ENCODE results near the gene DUOXA1.
"Not testable (repeated sequence)": the region's sequence is repeated elsewhere in the genome, so short reads cannot be mapped to it uniquely, and the experiment has no call there.

Gene DUOXA1

GRCh38 chr15:45150997-45151396, 21.3 kb upstream of the DUOXA1 start:
- no peak for DNase-seq (ENCODE audit: low read depth)

DNA sequence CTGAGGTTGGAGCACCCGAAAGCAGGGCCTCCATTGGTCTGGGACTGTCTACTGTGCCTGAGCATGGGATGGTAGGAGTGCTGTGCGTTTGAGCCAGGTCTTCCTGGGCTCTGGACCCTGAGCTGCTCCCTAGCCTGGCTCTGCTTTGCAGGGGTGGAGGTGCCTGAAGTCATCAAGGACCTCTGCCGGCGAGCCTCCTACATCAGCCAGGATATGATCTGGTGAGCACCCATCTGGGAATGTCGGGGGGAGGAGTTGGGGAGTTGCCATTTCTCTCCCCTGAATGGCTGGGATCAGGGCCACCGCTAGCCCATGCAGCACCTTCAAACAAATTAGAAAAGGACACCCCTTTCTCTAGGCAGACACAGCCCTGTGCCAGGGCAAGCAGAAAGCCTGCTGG, 20.8 kb upstream of the DUOXA1 start:
- DNase-seq (ENCODE audit: low read depth), result no peak

DNA sequence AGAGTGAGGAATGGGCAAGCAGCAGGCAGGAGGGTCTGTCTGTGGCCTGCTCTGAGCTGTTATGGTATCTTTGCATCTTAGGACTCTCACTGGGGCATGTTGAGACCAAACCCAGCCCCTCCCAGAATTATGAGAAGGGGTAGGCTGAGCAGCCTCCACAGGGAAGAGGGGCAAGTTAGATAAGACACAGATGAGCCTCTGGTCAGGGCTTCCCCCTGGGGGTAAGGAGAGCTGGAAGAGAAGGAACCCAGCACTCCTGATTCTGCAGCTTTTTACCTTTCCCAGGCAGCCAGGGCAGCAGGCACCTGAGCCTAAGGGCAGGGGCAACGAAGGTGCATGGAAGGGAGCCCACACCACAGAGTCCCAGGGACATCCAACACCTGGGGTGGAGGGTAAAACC, 19.4 kb upstream of the DUOXA1 start:
- no peak for DNase-seq (ENCODE audit: low read depth)

GRCh38 chr15:45148076-45149059, 18.7 kb upstream of the DUOXA1 start:
- no peak for DNase-seq (ENCODE audit: low read depth)

GRCh38 chr15:45147606-45148005, 17.9 kb upstream of the DUOXA1 start:
- DNase-seq (ENCODE audit: low read depth), result no peak

GRCh38 chr15:45146405-45146804, 16.7 kb upstream of the DUOXA1 start:
- no peak for DNase-seq (ENCODE audit: low read depth)

DNA sequence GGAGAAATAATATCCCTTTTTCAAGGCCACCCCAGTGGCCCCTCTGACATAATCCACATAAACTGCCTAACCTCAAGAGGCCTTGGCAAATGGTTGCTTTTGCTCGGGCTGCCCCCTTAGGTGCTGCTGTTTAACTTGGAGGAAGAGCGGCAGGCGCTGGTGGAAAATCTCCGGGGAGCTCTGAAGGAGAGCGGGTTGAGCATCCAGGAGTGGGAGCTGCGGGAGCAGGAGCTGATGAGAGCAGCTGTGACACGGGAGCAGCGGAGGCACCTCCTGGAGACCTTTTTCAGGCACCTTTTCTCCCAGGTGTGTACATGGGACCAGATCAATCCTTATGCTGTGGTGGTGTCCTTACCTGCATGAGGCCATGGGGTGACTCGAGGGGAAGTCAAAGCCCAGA, 15.1 kb upstream of the DUOXA1 start:
- DNase-seq (ENCODE audit: low read depth), result no peak

DNA sequence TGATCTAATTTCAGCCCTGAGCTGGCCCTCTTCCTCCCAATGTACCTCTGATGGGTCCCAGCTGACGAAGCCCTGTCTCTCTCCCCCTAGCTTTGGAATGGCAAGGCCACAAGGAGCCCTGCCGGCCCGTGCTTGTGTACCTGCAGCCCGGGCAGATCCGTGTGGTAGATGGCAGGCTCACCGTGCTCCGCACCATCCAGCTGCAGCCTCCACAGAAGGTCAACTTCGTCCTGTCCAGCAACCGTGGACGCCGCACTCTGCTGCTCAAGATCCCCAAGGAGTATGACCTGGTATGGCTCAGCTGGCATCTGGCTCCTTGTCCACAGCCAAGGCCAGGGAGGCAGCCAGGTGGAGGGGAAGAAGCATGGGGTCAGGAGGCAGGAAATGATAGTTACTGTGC, 14.3 kb upstream of the DUOXA1 start:
- no peak for DNase-seq (ENCODE audit: low read depth)

- DNase-seq (ENCODE audit: low read depth), result no peak
Measured at GRCh38 chr15:45143056-45143455, 13.4 kb upstream of the DUOXA1 start.

DNA sequence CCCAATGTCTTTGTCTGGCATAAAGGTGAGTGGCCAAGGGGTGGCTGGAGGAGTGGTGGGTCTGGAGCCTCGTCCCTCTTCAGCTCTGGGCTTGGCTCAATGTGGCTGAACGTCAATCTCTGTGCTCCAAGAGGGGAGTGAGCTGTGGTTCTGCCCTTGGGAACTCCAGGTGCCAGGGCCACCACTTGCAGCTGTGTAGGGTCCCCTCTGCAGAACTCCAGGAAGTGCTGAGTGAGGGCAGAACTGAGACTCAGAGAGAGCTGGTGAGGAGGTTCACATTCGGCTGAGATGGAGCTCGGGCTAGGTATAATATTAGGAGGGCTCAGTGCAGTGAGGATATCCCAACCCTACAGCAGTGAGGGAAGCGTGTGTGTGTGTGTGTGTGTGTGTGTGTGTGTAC, 11.7 kb upstream of the DUOXA1 start:
- DNase-seq (ENCODE audit: low read depth), result no peak

DNA sequence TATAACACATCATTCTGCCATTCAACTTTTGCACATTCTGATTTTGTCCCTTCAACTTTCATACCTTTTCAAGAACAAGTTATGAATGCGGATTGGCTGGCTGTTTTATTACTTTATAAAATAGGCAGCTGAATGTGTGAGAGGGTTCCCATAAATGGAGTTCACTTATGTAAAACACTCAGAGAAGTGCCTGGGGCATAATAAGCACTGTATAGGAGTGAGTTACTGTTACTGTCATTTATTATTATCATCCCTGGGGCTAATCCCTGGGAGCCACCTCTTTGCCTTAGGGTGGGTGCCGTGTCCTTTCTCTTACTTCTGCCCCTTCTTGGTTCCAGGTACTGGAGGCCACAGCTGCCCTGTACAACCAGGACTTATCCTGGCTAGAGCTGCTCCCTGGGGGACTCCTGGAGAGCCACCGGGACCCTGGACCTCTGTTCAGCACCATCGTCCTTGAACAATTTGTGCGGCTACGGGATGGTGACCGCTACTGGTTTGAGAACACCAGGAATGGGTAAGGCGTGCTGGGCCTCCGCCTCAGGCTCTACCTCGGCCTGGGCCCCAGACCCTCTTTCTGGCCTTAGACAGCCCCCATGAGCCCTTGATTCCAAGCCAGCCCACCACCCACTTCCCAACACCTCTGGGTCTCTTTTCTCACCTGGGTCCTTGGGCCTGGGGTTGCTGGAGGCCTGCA, 11.0 kb upstream of the DUOXA1 start:
- DNase-seq (ENCODE audit: low read depth), result no peak

GRCh38 chr15:45139770-45140169, 10.1 kb upstream of the DUOXA1 start:
- no peak for DNase-seq (ENCODE audit: low read depth)

DNA sequence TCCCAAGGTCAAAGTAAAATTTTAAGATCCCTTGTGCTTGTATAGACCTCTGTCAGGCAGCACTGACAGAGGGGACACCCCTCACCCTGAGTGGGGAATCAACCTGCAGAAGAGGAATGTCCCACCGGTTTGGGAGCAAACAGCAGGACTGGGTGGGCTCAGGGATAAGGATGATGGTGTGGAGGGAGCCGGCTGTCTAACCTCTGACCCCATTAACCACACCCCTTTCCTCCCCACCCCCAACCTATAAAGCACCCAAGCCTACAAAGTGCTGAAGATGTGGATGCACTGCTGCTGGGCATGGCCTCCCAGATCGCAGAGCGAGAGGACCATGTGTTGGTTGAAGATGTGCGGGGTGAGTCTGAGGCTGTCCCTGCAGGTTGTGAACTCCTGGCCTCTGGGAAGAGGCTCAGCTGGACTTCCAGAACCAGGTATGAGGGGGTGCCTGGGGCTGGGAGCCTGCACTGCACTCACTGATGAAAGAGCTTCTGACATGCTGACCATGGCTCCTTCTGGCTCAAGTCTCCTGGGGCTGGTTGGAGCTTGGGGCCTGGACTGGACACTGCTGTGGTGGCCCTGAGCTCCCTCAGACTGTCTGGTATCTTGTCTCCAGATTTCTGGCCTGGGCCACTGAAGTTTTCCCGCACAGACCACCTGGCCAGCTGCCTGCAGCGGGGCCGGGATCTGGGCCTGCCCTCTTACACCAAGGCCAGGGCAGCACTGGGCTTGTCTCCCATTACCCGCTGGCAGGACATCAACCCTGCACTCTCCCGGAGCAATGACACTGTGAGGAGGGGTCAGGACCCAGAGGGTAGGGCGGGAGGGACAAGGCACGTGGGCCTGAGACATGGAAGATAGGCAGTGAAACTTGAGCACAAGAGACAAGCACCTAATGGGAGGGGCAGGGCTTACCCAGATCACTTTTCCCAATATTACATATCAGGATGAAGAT, 9.4 kb upstream of the DUOXA1 start:
- no peak for DNase-seq (ENCODE audit: low read depth)

DNA sequence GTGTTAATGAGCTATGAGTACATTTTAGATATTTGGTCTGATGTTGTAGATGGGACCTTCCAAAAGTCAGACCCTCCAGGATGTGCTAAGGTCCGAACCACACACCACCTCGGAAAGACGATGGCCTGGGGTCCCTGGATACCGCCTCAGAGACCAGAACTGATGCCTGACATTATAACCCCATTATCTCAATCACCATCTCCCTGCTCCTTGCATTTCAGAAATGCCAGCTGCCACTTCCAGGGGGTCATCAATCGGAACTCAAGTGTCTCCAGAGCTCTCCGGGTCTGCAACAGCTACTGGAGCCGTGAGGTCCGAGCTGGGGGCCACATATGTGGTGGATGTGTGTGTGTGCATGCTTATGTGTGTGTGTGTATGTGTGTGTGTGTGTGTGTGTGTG, 8.0 kb upstream of the DUOXA1 start:
- no peak for DNase-seq (ENCODE audit: low read depth)

- no peak for DNase-seq (ENCODE audit: low read depth)
Measured at GRCh38 chr15:45136378-45136764, 6.7 kb upstream of the DUOXA1 start.

GRCh38 chr15:45135705-45136377, 6.2 kb upstream of the DUOXA1 start:
- not testable (repeated sequence) for DNase-seq (ENCODE audit: low read depth)

DNA sequence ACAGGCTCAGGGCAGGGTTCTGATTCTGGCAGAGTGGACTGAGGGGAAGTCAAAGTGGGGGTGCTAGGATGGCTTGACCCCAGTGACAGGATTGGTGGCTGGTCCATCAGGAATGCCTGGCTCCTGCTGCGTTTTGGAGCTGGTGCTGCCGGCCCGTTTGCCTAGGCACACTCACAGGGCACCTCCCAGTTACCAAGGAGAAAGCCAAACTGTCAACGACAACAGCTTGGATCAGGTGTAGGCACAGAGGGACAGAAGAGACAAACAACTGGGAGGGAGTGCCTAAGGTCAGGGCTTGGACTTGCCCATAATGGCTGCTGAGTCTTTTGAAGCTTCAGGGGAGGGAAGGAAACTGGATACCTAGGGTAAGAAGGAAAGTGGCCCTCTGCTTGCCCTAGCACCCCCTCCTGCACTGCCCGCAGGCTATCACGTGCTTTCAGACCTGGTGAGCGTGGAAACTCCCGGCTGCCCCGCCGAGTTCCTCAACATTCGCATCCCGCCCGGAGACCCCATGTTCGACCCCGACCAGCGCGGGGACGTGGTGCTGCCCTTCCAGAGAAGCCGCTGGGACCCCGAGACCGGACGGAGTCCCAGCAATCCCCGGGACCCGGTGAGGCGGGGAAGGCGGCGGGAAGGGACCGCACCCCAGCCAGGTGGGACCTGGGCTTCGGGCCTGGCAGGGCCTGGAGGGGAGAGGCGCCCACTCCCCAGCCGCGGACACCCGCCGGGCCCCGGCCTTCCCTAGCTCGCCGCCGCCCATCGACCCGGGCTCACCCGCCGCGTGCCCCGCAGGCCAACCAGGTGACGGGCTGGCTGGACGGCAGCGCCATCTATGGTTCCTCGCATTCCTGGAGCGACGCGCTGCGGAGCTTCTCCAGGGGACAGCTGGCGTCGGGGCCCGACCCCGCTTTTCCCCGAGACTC, 5.3 kb upstream of the DUOXA1 start:
- no peak for DNase-seq (ENCODE audit: low read depth)

DNA sequence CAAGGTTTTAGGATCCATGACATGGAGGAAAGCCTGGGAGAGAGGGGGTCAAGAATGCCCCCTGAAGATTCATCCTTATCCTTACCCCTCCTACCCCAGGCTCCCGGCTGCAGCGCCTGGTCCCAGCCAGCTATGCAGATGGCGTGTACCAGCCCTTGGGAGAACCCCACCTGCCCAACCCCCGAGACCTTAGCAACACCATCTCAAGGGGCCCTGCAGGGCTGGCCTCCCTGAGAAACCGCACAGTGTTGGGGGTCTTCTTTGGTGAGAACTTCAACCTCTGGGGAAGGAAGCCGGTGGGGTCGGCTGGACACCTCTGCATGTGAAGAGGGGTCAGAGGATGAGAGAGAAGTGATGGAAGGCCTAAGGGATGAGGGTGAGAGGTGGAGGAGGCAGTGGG, 4.4 kb upstream of the DUOXA1 start:
- DNase-seq (ENCODE audit: low read depth), result no peak

DNA sequence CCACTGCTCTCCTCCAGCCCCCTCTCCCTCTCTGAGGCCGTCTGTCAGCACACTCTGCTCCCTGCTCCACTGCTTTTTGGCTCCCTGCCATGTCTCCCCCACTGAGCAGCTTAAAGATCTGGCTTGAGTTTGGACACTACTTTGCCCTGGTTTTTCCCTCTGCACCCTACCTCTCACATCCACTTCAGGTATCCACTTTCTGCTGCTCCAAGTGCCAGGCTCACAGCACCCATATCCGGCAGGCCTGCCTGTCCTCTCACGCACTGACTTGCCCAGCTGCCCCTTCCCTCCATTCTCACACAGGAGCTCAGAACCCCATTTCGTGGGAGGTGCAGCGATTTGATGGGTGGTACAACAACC, 3.9 kb upstream of the DUOXA1 start:
- no peak for DNase-seq (ENCODE audit: low read depth)

DNA sequence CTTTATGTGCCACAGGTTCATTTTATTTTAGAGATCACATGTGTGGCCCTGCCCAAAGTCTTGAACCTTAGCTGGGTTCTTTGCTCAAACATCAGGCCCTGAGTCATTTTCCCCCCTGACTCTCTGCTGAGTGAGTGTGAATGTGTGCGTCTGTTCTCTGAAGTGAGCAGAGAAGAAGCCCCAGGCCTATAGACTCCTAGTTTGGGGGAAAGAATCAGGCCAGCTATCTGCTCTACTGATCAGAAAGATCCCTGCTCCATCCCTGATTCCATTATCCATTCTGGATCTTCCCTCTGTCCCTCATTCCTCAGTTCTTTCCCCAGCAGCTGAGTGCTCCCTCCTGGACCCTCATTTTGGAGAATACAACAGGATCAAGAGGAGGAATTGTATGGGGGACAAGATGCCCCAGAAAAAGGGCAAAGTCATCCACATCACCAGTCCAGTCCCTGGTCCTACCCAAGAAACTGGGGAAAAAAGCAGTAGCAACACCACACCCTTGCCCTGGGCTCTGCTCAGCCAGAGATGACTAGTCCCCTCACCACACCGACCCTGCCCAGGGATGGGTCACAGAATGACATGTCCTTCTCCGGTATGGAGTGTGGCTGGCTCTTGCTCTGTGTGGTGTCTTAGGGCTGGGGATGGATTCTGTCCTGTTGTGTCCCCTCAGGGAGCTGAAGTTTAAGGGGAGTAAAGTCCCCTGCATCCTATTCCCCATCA, 3.3 kb upstream of the DUOXA1 start:
- no peak for DNase-seq (ENCODE audit: low read depth)
